Inflammatory macrophage (primary cell): ENCODE results near the gene C19orf53.

ENCODE experiments used
- DNase-seq, 2 donors: peaks; one replicate each; pipeline ENCODE4 v3.0.0-alpha.2; 2020 to 2022

Gene C19orf53

DNA sequence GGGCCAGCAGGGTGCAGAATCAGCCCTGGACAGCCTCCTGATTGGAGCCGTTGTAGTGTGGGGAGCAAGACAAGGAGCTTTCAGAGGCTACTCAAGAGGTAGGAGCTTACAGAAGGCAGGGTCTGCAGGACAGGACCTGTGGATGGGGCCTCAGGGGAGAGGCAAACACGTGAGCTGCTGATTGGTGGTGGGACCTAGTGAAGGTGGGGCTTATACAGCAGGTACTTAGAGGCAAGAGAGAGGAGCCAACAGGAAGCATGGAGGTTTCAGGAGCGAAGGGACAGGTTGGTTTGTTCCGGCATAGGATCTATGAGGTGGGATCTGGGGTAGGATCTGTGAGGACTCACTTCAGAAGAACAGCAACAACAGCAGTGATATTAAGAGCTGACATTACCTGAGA lies 53.4 kb downstream of the C19orf53 start:
- DNase-seq, result no peak
